ENCODE results near the gene PHC1. TPM values are rescaled to one million over a fixed set of nuclear protein-coding genes. Genes with fewer than 3 reads are reported as not detected.

PHC1 gene
- total RNA-seq, 1 donor from 2014 or later: 6.5 TPM

Other genes with a start within 250 kb of the PHC1 start
- gene RIMKLB, start 216.5 kb upstream of the PHC1 start, total RNA-seq: 31.8 and 56.9 TPM in 2 replicates
- not detected in 2 replicates for gene A2ML1, start 91.9 kb upstream of the PHC1 start, total RNA-seq
- gene M6PR, start 35.1 kb downstream of the PHC1 start, total RNA-seq: 212 and 232 TPM in 2 replicates
- 0.51 and 0.63 TPM in 2 replicates for gene KLRG1, start 75.0 kb downstream of the PHC1 start, total RNA-seq
- gene A2M, start 201.4 kb downstream of the PHC1 start, total RNA-seq: 13.5 and 24.3 TPM in 2 replicates

Measured in dermis microvascular lymphatic vessel endothelial cell (primary cell).